PFSK-1 (cell line): Measurements from ENCODE around the gene MKRN3.

Experiments used
- FOXP2 ChIP-seq: optimal IDR thresholded peaks from 2 replicates; pipeline ENCODE3; 2011; ENCODE audit warnings: borderline replicate concordance, control low read depth, inconsistent platforms; ENCODE audit not compliant: insufficient read depth; ENCODE audit errors: extremely low read length, extremely low read depth
- POLR2AphosphoS5 ChIP-seq: IDR thresholded peaks from 2 replicates; pipeline ENCODE4 v1.6.1; 2012; ENCODE audit warnings: low read depth, mild to moderate bottlenecking, control low read depth, low read length, moderate library complexity
- REST ChIP-seq, 2 experiments: IDR thresholded peaks; 2 replicates each; pipeline versions ENCODE4 v1.6.1 to v1.8.0; 2011 to 2012; ENCODE audit warnings: low read depth in 2 of 2, low read length in 2 of 2, control low read depth in 1 of 2, inconsistent platforms in 1 of 2, mild to moderate bottlenecking in 1 of 2, moderate library complexity in 1 of 2; ENCODE audit not compliant: insufficient read depth in 1 of 2
- SIN3A ChIP-seq: IDR thresholded peaks from 2 replicates; pipeline ENCODE4 v1.6.1; 2012; ENCODE audit warnings: mild to moderate bottlenecking, low read length, moderate library complexity, borderline replicate concordance; ENCODE audit not compliant: insufficient read depth
- TAF1 ChIP-seq: IDR thresholded peaks from 2 replicates; pipeline ENCODE4 v1.6.1; 2012; ENCODE audit warnings: low read length, control low read depth, borderline replicate concordance; ENCODE audit not compliant: insufficient read depth

Gene MKRN3

DNA sequence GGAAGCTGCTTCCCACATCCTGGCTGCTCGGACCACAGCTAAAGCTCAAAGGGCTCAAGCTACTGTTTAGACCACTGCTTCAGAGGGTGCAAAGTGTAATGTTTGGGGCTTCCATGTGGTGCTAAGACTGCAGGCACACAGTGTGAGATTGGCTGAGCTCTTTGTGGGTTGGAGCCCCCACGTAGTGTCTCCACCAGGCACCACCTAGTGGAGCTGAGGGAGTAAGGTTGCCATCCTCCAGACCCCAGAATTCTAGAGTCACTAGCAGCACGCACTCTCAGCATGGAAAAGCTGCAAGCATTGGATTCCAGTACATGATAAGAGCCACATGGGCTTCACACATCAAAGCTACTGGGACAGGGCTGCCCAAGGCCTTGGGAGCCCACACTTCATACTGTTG is 9.3 kb downstream of the MKRN3 start:
- no peak for TF ChIP-seq SIN3A
- TF ChIP-seq REST (IDR thresholded peaks at IDR 0.05; ENCODE audit: insufficient read depth in 1 of 2, low read depth in 2 of 2, low read length in 2 of 2), result no peak
- no peak for TF ChIP-seq FOXP2
- no peak for TF ChIP-seq POLR2AphosphoS5
- no peak for TF ChIP-seq TAF1

- TF ChIP-seq REST (IDR thresholded peaks at IDR 0.05; ENCODE audit: insufficient read depth in 1 of 2, low read depth in 2 of 2, low read length in 2 of 2), result no peak
- TF ChIP-seq SIN3A, result no peak
- TF ChIP-seq POLR2AphosphoS5, result no peak
- TF ChIP-seq FOXP2, result no peak
- no peak for TF ChIP-seq TAF1
Observed at GRCh38 chr15:23576061-23576460, 10.6 kb downstream of the MKRN3 start.

DNA sequence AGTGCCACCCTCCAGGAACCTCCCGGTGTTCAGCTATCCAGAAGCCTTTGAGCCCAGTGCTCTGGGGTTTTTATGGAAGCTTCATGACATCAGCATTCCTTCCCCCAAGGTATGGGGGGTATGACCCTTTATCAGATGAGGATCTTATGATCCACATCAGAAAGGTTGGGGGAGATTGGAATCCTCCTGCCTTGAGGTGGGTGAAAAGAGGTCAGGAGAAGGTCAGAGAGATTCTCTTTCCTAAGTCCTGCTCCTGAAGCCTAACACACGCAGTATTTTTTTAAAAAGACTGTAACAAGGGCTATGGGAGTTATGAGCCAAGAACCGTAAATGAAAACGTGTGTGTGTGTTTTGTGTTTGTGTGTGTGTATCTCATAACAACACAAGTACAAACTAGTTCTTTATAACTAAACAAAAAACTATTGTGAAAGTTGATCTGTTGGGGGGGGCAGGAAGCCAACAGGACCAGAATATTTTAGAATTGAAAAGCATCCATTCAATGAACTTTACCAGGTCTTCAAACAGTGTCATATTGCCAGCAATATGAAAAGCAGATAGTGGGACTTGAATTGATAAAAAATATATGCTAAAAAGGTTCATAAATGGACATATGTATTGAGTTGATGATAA is 13.2 kb downstream of the MKRN3 start:
- TF ChIP-seq FOXP2, result no peak
- TF ChIP-seq SIN3A, result no peak
- TF ChIP-seq TAF1, result no peak
- TF ChIP-seq REST (IDR thresholded peaks at IDR 0.05; ENCODE audit: insufficient read depth in 1 of 2, low read depth in 2 of 2, low read length in 2 of 2), result no peak
- no peak for TF ChIP-seq POLR2AphosphoS5

GRCh38 chr15:23588268-23588667 is 22.8 kb downstream of the MKRN3 start:
- TF ChIP-seq POLR2AphosphoS5 (no peak), FOXP2 (no peak), REST (IDR thresholded peaks at IDR 0.05; ENCODE audit: insufficient read depth in 1 of 2, low read depth in 2 of 2, low read length in 2 of 2) (no peak), SIN3A (no peak), TAF1 (no peak)
